BLaER1 treated with 17β-estradiol and CSF1 and Interleukin-3, amounts not matched to agents 10 nM and 100 nM (cell line): Measurements from ENCODE around the gene TET3.

Source experiments
- H3K27ac ChIP-seq, 11 experiments: shearing (Covaris generic); formaldehyde crosslinking; 2 replicates each; pipeline ENCODE4 v1.8.1; 2022
- H3K27me3 ChIP-seq, 11 experiments: shearing (Covaris generic); formaldehyde crosslinking; 2 replicates each; pipeline ENCODE4 v1.8.1; 2022
- H3K36me3 ChIP-seq, 11 experiments: shearing (Covaris generic); formaldehyde crosslinking; 2 replicates each; pipeline ENCODE4 v1.8.1; 2022
- H3K4me1 ChIP-seq, 10 experiments: shearing (Covaris generic); formaldehyde crosslinking; 2 replicates each; pipeline ENCODE4 v1.8.1; 2022
- H3K4me2 ChIP-seq, 11 experiments: shearing (Covaris generic); formaldehyde crosslinking; 2 replicates each; pipeline ENCODE4 v1.8.1; 2022
- H3K4me3 ChIP-seq, 10 experiments: shearing (Covaris generic); formaldehyde crosslinking; 2 replicates each; pipeline ENCODE4 v1.8.1; 2022
- H3K9ac ChIP-seq, 11 experiments: shearing (Covaris generic); formaldehyde crosslinking; 2 replicates each; pipeline ENCODE4 v1.8.1; 2022
- H3K9me3 ChIP-seq, 11 experiments: shearing (Covaris generic); formaldehyde crosslinking; replicated peaks in 1 of 11; 2 replicates each; pipeline ENCODE4 v1.8.1; 2022
- H4K20me1 ChIP-seq, 11 experiments: shearing (Covaris generic); formaldehyde crosslinking; 2 replicates each; pipeline ENCODE4 v1.8.1; 2022
- Cebpa-rat ChIP-seq, 11 experiments: shearing (Covaris generic); IDR thresholded peaks; 2 replicates each; pipeline ENCODE4 v1.8.1; 2022

TET3 gene

DNA sequence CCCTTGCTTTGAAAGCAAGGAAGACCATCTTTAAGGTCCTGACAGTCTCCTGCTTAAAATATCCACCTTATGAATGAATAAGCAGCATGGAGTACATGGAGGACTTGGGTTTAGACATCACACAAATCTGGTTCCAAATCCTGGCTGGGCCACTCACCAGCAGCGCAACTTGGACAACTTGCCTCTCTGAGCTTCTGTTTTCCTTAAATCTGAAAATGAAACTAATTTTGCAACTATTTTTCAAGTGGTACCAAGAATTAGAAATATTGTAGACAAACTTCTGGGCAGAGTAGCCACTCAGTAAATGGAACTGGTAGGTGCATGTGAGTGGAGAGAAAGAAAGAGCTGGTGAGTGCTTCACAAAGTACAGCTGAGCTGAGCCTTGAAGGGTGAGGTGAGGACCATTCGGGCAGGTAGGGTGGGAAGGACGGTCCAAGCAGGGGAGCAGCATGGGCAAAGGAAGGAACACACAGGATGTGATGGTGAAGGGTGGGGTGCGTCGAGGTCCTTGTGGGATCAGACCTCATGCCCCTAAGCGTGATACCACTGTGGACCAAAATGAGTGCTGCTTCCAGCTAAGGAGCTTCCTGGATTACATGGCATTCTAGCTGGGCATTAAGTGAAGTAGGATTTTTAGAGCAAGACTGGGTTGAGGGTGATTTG, 14.4 kb upstream of the TET3 start:
- Histone ChIP-seq H4K20me1 (no peaks in the 10 kb centered on the region; a peak in 1 of 22 replicates), H3K4me2 (peak overlapping the region; percentile 87 to 98 (median 90)), H3K4me3 (peak overlapping the region in 9 of 10 experiments; percentile 11 to 56 (median 42); a peak in 14 of 20 replicates), H3K27ac (peak overlapping the region; percentile 68 to 89 (median 84)), H3K9me3 (no peaks in the 10 kb centered on the region), H3K4me1 (peaks cover 77 to 87% (median 78%) of the 10 kb centered on the region in 10 experiments), H3K27me3 (no peaks in the 10 kb centered on the region), H3K36me3 (peaks cover 0 to 10% (median 0%) of the 10 kb centered on the region in 11 experiments; a peak in 2 of 22 replicates), H3K9ac (peak overlapping the region; percentile 49 to 77 (median 70); a peak in 20 of 22 replicates)
- TF ChIP-seq Cebpa-rat (IDR thresholded peaks at IDR 0.05) = no peak

DNA sequence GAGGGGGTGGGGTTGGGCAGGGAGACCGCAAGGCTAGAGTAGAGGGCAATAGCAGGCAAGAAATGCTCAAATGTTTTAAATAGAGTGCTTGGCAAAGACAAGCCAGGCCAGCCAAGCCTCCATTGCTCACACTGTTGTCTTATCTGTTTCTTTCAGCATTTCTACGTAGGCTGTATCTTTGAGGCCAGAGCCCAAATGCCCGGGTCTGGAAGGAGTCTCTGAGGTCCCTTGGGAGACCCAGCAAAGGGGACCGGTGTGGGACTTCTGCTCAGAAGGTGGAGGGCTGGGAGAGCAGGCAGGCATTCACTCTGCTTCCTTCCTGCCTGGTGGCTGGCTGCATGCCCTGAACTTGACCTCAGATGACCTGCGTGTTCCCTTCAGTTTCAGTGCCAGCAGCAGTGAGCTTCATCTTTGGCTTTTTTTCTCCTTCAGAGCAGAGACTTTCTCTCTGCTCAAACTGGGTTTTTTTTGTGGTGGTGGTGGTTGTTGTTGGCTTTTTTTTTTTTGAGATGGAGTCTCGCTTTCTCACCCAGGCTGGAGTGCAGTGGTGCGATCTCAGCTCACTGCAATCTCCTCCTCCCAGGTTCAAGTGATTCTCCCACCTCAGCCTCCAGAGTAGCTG, 13.7 kb upstream of the TET3 start:
- H3K4me3 ChIP-seq = peak overlapping the region in 9 of 10 experiments; percentile 11 to 56 (median 42); a peak in 16 of 20 replicates
- no peaks in the 10 kb centered on the region for H3K27me3 ChIP-seq
- no peaks in the 10 kb centered on the region for H3K9me3 ChIP-seq
- H3K9ac ChIP-seq = peak overlapping the region; percentile 49 to 77 (median 70); a peak in 20 of 22 replicates
- H3K36me3 ChIP-seq = peaks cover 0 to 5% (median 0%) of the 10 kb centered on the region in 11 experiments; a peak in 1 of 22 replicates
- peak overlapping the region; percentile 87 to 98 (median 90) for H3K4me2 ChIP-seq
- peaks cover 79 to 90% (median 84%) of the 10 kb centered on the region in 10 experiments for H3K4me1 ChIP-seq
- no peaks in the 10 kb centered on the region; a peak in 1 of 22 replicates for H4K20me1 ChIP-seq
- TF ChIP-seq Cebpa-rat (IDR thresholded peaks at IDR 0.05) = no peak
- H3K27ac ChIP-seq = peak overlapping the region; percentile 68 to 89 (median 84)

DNA sequence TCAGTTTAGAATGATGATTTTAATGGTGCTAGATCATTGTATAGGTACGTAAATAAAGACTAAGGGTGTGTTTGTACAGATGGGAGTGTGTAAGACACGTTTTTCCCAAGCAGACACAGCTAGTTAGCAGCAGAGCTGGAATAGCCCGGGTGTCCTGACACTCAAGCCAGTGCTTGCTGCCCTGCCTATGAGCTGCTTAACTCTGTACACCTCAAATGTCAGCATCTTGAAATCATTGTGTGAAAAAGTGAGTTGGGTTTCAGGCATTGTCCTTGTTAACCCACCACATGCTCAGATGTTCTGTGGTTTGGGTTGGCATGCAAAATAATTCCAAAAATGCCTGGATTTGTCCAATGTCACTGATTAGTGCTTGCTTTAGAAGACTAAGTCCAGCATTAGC, 13.0 kb upstream of the TET3 start:
- no peak for TF ChIP-seq Cebpa-rat (IDR thresholded peaks at IDR 0.05)

DNA sequence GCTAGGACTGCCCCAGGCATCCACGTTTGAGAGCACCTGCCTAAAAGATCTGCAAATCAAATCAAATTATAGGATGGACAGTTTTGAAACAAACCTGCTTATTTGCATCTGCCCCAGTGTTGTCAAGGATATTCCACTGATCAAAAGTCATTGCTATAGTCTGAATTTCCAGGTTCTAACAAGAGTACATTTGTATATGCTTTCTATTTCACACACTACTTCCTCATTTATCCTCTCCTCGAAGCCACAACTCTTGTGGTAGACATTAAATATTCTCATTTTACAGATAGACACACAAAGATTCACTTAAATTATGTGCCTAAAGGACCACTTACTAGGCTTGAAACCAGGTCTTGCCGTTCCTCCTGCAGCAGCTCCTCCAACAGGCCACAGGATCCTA, 11.9 kb upstream of the TET3 start:
- peak overlapping the region; percentile 87 to 98 (median 90) for H3K4me2 ChIP-seq

More for the DNA sequence above, 13.0 kb upstream of the TET3 start:
- Histone ChIP-seq H3K27ac (peak overlapping the region; percentile 68 to 89 (median 84); a peak in 20 of 22 replicates), H3K9me3 (no peaks in the 10 kb centered on the region), H3K27me3 (no peaks in the 10 kb centered on the region), H3K36me3 (0 out of 22 replicates have a peak, but pooled peaks cover 0 to 2% (median 0%) of the 10 kb centered on the region in 11 experiments), H3K4me3 (peak overlapping the region in 9 of 10 experiments; percentile 11 to 56 (median 42); a peak in 9 of 20 replicates), H3K4me1 (peaks cover 82 to 97% (median 87%) of the 10 kb centered on the region in 10 experiments), H3K9ac (peak overlapping the region; percentile 49 to 77 (median 70); a peak in 19 of 22 replicates), H4K20me1 (no peaks in the 10 kb centered on the region; a peak in 1 of 22 replicates), H3K4me2 (peak overlapping the region; percentile 87 to 98 (median 90))

DNA sequence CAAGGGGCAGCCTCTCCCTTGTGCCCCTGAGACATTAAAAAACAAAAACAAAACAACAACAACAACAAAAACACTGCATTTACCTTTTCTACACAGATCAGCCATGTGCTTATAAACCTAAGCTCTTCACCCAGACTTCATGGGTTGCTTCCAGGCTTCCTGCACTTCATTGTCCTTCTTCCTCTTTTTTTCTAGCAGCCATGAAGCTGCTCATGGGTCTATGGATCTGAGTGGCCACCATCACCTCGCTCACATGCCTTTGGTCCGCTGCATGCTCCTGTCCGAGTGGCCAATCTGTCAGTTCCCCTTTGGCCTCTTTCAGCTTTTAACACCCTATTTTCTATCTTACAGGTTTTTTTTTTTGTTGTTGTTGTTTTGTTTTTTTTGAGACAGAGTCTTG, 9.0 kb upstream of the TET3 start:
- Histone ChIP-seq H3K27me3 (no peaks in the 10 kb centered on the region), H3K4me1 (peaks cover 78 to 97% (median 87%) of the 10 kb centered on the region in 10 experiments), H3K4me3 (no peak overlapping the region), H3K9ac (no peak overlapping the region), H3K27ac (peak overlapping the region in 1 of 11 experiments; percentile 23; a peak in 1 of 22 replicates), H3K9me3 (no peaks in the 10 kb centered on the region), H3K4me2 (peak overlapping the region; percentile 24 to 58 (median 51); a peak in 21 of 22 replicates), H4K20me1 (no peaks in the 10 kb centered on the region; a peak in 1 of 22 replicates), H3K36me3 (0 out of 22 replicates have a peak, but pooled peaks cover 0 to 4% (median 0%) of the 10 kb centered on the region in 11 experiments)
- no peak for TF ChIP-seq Cebpa-rat (IDR thresholded peaks at IDR 0.05)

More for the DNA sequence above, 11.9 kb upstream of the TET3 start:
- Histone ChIP-seq H3K27ac (peak overlapping the region in 9 of 11 experiments; percentile 6 to 89 (median 82); a peak in 15 of 22 replicates), H3K36me3 (0 out of 22 replicates have a peak, but pooled peaks cover 0 to 4% (median 0%) of the 10 kb centered on the region in 11 experiments), H3K4me3 (0 out of 20 replicates have a peak overlapping the region, but pooled peaks of 1 of the 10 experiments have one; percentile 13), H3K9me3 (no peaks in the 10 kb centered on the region), H4K20me1 (no peaks in the 10 kb centered on the region; a peak in 1 of 22 replicates), H3K4me1 (peaks cover 80 to 97% (median 87%) of the 10 kb centered on the region in 10 experiments), H3K27me3 (no peaks in the 10 kb centered on the region), H3K9ac (peak overlapping the region in 6 of 11 experiments; percentile 15 to 74 (median 17); a peak in 5 of 22 replicates)
- TF ChIP-seq Cebpa-rat (IDR thresholded peaks at IDR 0.05) = no peak

DNA sequence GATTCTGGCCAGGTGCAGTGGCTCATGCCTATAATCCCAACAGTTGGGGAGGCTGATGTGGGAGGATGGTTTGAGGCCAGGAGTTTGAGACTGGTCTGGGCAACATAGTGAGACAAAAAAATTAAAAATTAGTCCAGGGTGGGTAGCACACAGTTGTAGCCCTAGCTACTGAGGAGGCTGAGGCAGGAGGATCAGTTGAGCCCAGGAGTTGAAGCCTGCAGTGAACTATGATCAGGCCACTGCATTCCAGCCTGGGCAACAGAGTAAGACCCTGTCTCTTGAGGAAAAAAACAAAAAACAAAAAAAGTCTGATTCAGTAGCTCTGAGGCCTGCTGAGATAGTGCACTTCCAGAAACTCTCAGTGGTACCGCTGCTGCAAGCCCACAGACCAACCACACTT, 7.9 kb upstream of the TET3 start:
- Histone ChIP-seq H3K4me3 (no peak overlapping the region), H3K9ac (peak overlapping the region in 1 of 11 experiments; percentile 21; a peak in 1 of 22 replicates), H3K27ac (peak overlapping the region in 1 of 11 experiments; percentile 29; a peak in 1 of 22 replicates), H3K36me3 (0 out of 22 replicates have a peak, but pooled peaks cover 0 to 4% (median 0%) of the 10 kb centered on the region in 11 experiments), H4K20me1 (no peaks in the 10 kb centered on the region; a peak in 1 of 22 replicates), H3K4me1 (peaks cover 78 to 96% (median 87%) of the 10 kb centered on the region in 10 experiments), H3K27me3 (no peaks in the 10 kb centered on the region), H3K4me2 (peak overlapping the region in 7 of 11 experiments; percentile 11 to 99 (median 95); a peak in 8 of 22 replicates), H3K9me3 (no peaks in the 10 kb centered on the region)
- TF ChIP-seq Cebpa-rat (IDR thresholded peaks at IDR 0.05) = no peak

DNA sequence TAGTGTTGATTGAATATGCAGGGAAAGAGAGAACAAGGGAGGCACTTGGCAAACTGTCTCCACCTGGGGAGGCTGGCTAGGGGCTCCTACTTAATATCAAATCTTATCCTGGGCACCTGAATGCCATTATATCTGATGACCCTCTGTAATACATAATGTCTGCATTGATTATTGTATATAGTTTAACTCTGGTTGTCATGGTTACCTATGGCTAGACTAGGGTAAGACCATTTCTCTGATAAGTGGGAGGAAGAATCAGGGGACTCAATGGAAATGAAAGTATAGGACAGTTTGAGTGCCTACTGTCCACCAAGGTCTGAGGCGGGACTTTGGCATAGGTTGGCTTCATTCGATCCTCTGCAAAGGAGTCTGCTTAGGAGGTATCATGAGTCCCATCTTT, 7.2 kb upstream of the TET3 start:
- Histone ChIP-seq H3K36me3 (0 out of 22 replicates have a peak, but pooled peaks cover 0 to 4% (median 0%) of the 10 kb centered on the region in 11 experiments), H3K4me2 (peak overlapping the region in 9 of 11 experiments; percentile 11 to 99 (median 98); a peak in 12 of 22 replicates), H3K9me3 (no peaks in the 10 kb centered on the region), H4K20me1 (peaks cover 0 to 3% (median 0%) of the 10 kb centered on the region in 11 experiments; a peak in 3 of 22 replicates), H3K4me1 (peaks cover 78 to 96% (median 87%) of the 10 kb centered on the region in 10 experiments), H3K4me3 (no peak overlapping the region), H3K27ac (0 out of 22 replicates have a peak overlapping the region, but pooled peaks of 1 of the 11 experiments have one; percentile 3), H3K9ac (no peak overlapping the region), H3K27me3 (no peaks in the 10 kb centered on the region)
- TF ChIP-seq Cebpa-rat (IDR thresholded peaks at IDR 0.05) = no peak

DNA sequence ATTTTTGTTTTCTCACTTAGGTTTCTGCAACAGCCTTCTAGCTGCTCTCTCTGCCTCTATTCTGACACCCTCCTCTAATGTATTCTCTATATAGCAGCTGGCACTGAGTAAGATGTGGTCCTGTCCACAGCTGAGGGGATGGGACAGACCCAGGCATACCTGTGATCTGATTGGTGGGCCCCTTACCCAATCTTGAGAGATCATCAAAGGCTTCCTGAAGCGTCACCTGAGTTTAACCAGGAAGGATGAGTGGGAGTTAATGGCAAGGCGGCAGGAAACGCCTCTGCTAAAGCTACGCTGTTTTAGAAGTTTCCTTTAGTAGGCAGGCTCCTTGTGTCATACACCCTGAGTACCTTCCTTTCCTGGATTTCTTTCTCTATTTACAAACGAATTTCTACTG, 5.7 kb upstream of the TET3 start:
- Histone ChIP-seq H3K4me2 (peak overlapping the region; percentile 87 to 100 (median 98)), H4K20me1 (peaks cover 0 to 4% (median 0%) of the 10 kb centered on the region in 11 experiments; a peak in 2 of 22 replicates), H3K9ac (peak overlapping the region; percentile 12 to 97 (median 70); a peak in 16 of 22 replicates), H3K27ac (peak overlapping the region; percentile 12 to 75 (median 56); a peak in 20 of 22 replicates), H3K27me3 (no peaks in the 10 kb centered on the region), H3K4me1 (peaks cover 78 to 95% (median 89%) of the 10 kb centered on the region in 10 experiments), H3K9me3 (no peaks in the 10 kb centered on the region), H3K36me3 (0 out of 22 replicates have a peak, but pooled peaks cover 0 to 4% (median 0%) of the 10 kb centered on the region in 11 experiments), H3K4me3 (peak overlapping the region in 9 of 10 experiments; percentile 5 to 74 (median 59); a peak in 13 of 20 replicates)
- TF ChIP-seq Cebpa-rat (IDR thresholded peaks at IDR 0.05) = no peak
